HEK293 (cell line): ENCODE results near the gene TSPYL2.

ENCODE experiments used
- CTCF ChIA-PET: fragments of 350-600 bp; formaldehyde crosslinking; extraction: SDS; loops from one replicate; lab custom pipeline; 2021; ENCODE audit warnings: antibody characterized with exemption; lab: Yijun Ruan, JAX
- POLR2A ChIA-PET: fragments of 300-600 bp; formaldehyde crosslinking; extraction: SDS; loops from one replicate; lab custom pipeline; 2020; ENCODE audit warnings: antibody characterized with exemption, inconsistent platforms; lab: Yijun Ruan, JAX
- H3K27ac ChIP-seq: fragments of 200-500 bp; sonication (Bioruptor generic); 2 replicates; pipeline ENCODE4 v1.5.1; 2014; ENCODE audit warnings: low read depth, low read length, control low read depth, inconsistent platforms; ENCODE audit errors: extremely low read depth
- H3K36me3 ChIP-seq, 2 experiments: fragments of 200-500 bp in 1 of 2; sonication (Bioruptor generic) in 1 of 2; 1 replicate in 1 of 2; 2 replicates in 1 of 2; pipeline ENCODE4 v1.5.1; 2014 to 2017; ENCODE audit warnings: inconsistent platforms in 2 of 2, low read length in 2 of 2; ENCODE audit not compliant: control insufficient read depth in 2 of 2, insufficient read depth in 1 of 2
- H3K4me1 ChIP-seq: fragments of 200-500 bp; sonication (Bioruptor generic); 2 replicates; pipeline ENCODE4 v1.5.1; 2014; ENCODE audit warnings: mild to moderate bottlenecking, low read length, inconsistent platforms; ENCODE audit not compliant: control insufficient read depth, insufficient read depth
- H3K4me3 ChIP-seq: 2 replicates; pipeline ENCODE4 v1.5.1; 2011; ENCODE audit warnings: low read depth, mild to moderate bottlenecking, control low read depth, low read length, moderate library complexity
- H3K9me3 ChIP-seq: fragments of 200-500 bp; sonication (Bioruptor generic); 2 replicates; pipeline ENCODE4 v1.5.1; 2014; ENCODE audit warnings: low read depth, low read length, inconsistent platforms; ENCODE audit not compliant: control insufficient read depth, insufficient read depth
- ATF2 ChIP-seq: fragments of 450-650 bp; formaldehyde crosslinking; IDR thresholded peaks from 2 replicates; pipeline ENCODE4 v1.5.1; 2016; ENCODE audit warnings: missing biosample characterization, missing genetic modification characterization, low read depth
- BCL11B ChIP-seq: fragments of 450-650 bp; formaldehyde crosslinking; IDR thresholded peaks from 2 replicates; pipeline ENCODE4 v1.5.1; 2016; ENCODE audit warnings: low read depth, missing biosample characterization, missing genetic modification characterization
- KLF10 ChIP-seq: fragments of 450-650 bp; IDR thresholded peaks from 2 replicates; pipeline ENCODE4 v1.5.1; 2018; ENCODE audit warnings: missing biosample characterization, mild to moderate bottlenecking, missing genetic modification characterization
- PRDM10 ChIP-seq: fragments of 450-650 bp; formaldehyde crosslinking; IDR thresholded peaks from 2 replicates; pipeline ENCODE4 v1.5.1; 2016; ENCODE audit warnings: missing biosample characterization, missing genetic modification characterization
- PRDM4 ChIP-seq: fragments of 450-650 bp; formaldehyde crosslinking; IDR thresholded peaks from 2 replicates; pipeline ENCODE4 v1.5.1; 2017; ENCODE audit warnings: missing biosample characterization, missing genetic modification characterization
- REST ChIP-seq: fragments of 450-650 bp; formaldehyde crosslinking; IDR thresholded peaks from 2 replicates; pipeline ENCODE4 v1.5.1; 2016; ENCODE audit warnings: missing biosample characterization, missing genetic modification characterization
- SP2 ChIP-seq: fragments of 450-650 bp; formaldehyde crosslinking; IDR thresholded peaks from 2 replicates; pipeline ENCODE4 v1.5.1; 2016; ENCODE audit warnings: missing biosample characterization, missing genetic modification characterization
- WT1 ChIP-seq: fragments of 450-650 bp; formaldehyde crosslinking; IDR thresholded peaks from 2 replicates; pipeline ENCODE4 v1.5.1; 2016; ENCODE audit warnings: missing biosample characterization, missing genetic modification characterization
- ZBTB17 ChIP-seq: fragments of 450-650 bp; formaldehyde crosslinking; IDR thresholded peaks from 2 replicates; pipeline ENCODE4 v1.5.1; 2016; ENCODE audit warnings: missing biosample characterization, missing genetic modification characterization
- ZBTB7A ChIP-seq: fragments of 450-650 bp; formaldehyde crosslinking; IDR thresholded peaks from 2 replicates; pipeline ENCODE4 v1.5.1; 2016; ENCODE audit warnings: low read depth, missing biosample characterization, missing genetic modification characterization
- ZNF114 ChIP-seq: fragments of 450-650 bp; formaldehyde crosslinking; IDR thresholded peaks from 2 replicates; pipeline ENCODE4 v1.5.0; 2017; ENCODE audit warnings: missing biosample characterization, missing genetic modification characterization
- ZNF23 ChIP-seq: fragments of 450-650 bp; formaldehyde crosslinking; IDR thresholded peaks from 2 replicates; pipeline ENCODE4 v1.5.1; 2016; ENCODE audit warnings: missing biosample characterization, missing genetic modification characterization, borderline replicate concordance
- ZNF354C ChIP-seq: fragments of 450-650 bp; formaldehyde crosslinking; IDR thresholded peaks from 2 replicates; pipeline ENCODE4 v1.5.1; 2016; ENCODE audit warnings: missing biosample characterization, missing genetic modification characterization, low read depth, borderline replicate concordance
- ZNF658 ChIP-seq: fragments of 450-650 bp; formaldehyde crosslinking; IDR thresholded peaks from 2 replicates; pipeline ENCODE4; 2016; ENCODE audit warnings: missing biosample characterization, missing genetic modification characterization
- ZNF76 ChIP-seq: fragments of 450-650 bp; formaldehyde crosslinking; IDR thresholded peaks from 2 replicates; pipeline ENCODE4; 2016; ENCODE audit warnings: low read depth, missing biosample characterization, missing genetic modification characterization, borderline replicate concordance

Gene TSPYL2

GRCh38 chrX:53122013-53122412 is 39.8 kb downstream of the TSPYL2 start:
- no peaks in the 10 kb centered on the region for H3K36me3 ChIP-seq
- ChIA-PET POLR2A (interaction anchor here (0.7 kb wide), 1 partner anchor 300 kb away, joined by 3 read pairs; the partner anchor contains the start of genes RIBC1 and SMC1A), CTCF (no interaction called here)
- H3K4me1 ChIP-seq, result no peaks in the 10 kb centered on the region
- TF ChIP-seq ZBTB17 (tag by site-specific recombination), result no peak
- no peak for TF ChIP-seq ZNF23 (tag by site-specific recombination)
- no peak for TF ChIP-seq ZNF354C (tag by site-specific recombination)
- TF ChIP-seq PRDM10 (tag by site-specific recombination), result no peak
- no peak for TF ChIP-seq BCL11B
- TF ChIP-seq WT1, result no peak
- no peak for TF ChIP-seq ZNF114 (tag by site-specific recombination)
- TF ChIP-seq ZBTB7A, result no peak
- TF ChIP-seq, all 188 proteins: peak for 0
- Histone ChIP-seq H3K9me3 (no peaks in the 10 kb centered on the region), H3K4me3 (no peak overlapping the region), H3K27ac (no peak overlapping the region)

- no peaks in the 10 kb centered on the region for H3K9me3 ChIP-seq
- H3K27ac ChIP-seq, result no peak overlapping the region
- TF ChIP-seq SP2 (tag by site-specific recombination) (no peak), ZNF658 (no peak), ZNF76 (tag by site-specific recombination) (no peak), KLF10 (tag by site-specific recombination) (no peak)
- CTCF ChIA-PET, result no interaction called here
- no peaks in the 10 kb centered on the region for H3K36me3 ChIP-seq
- no peaks in the 10 kb centered on the region for H3K4me1 ChIP-seq
- no peak overlapping the region for H3K4me3 ChIP-seq
- POLR2A ChIA-PET, result no interaction called here
These were observed 43.3 kb downstream of the TSPYL2 start for GRCh38 chrX:53125506-53125905.

GRCh38 chrX:53126377-53126776 is 44.2 kb downstream of the TSPYL2 start:
- Histone ChIP-seq H3K27ac (no peak overlapping the region), H3K4me3 (no peak overlapping the region), H3K4me1 (no peaks in the 10 kb centered on the region), H3K9me3 (no peaks in the 10 kb centered on the region), H3K36me3 (no peaks in the 10 kb centered on the region)
- POLR2A ChIA-PET, result no interaction called here
- CTCF ChIA-PET, result no interaction called here
- TF ChIP-seq PRDM4 (tag by site-specific recombination) (no peak), ATF2 (tag by site-specific recombination) (no peak), REST (tag by site-specific recombination) (no peak), KLF10 (tag by site-specific recombination) (no peak)
